K562 (cell line): ENCODE results near the gene CAMK1D. TPM values are rescaled to one million over a fixed set of nuclear protein-coding genes. Genes with fewer than 3 reads are reported as not detected.

Experiments
- ARID3A ChIP-seq: IDR thresholded peaks from 2 replicates; pipeline ENCODE4 v1.6.1; 2012; ENCODE audit warnings: low read depth, low read length, improper control_type of control experiment, borderline replicate concordance
- ARID3B ChIP-seq: fragments of 250-450 bp; sonication (Bioruptor Pico); IDR thresholded peaks from 2 replicates; pipeline ENCODE4 v1.4.0; 2020; ENCODE audit warnings: borderline replicate concordance
- CTCF ChIP-seq, 3 experiments: IDR thresholded peaks in 2 of 3; conservative IDR thresholded peaks in 1 of 3; 2 replicates each; pipeline ENCODE4 v1.5.1; 2011 to 2012; ENCODE audit warnings: low read length in 3 of 3, mild to moderate bottlenecking in 3 of 3, control low read depth in 2 of 3, improper control_type of control experiment in 1 of 3, inconsistent platforms in 1 of 3, low read depth in 1 of 3, mixed read lengths in 1 of 3, moderate library complexity in 1 of 3; ENCODE audit not compliant: insufficient read depth in 2 of 3
- KDM2B ChIP-seq: fragments of 250-450 bp; sonication (Bioruptor Pico); IDR thresholded peaks from 2 replicates; pipeline ENCODE4 v1.8.0; 2021; ENCODE audit warnings: mild to moderate bottlenecking, moderate library complexity
- MBD1 ChIP-seq: fragments of 250-450 bp; sonication (Bioruptor Pico); IDR thresholded peaks from 2 replicates; pipeline ENCODE4 v1.8.0; 2022; ENCODE audit warnings: inconsistent platforms
- MYBL2 ChIP-seq, 2 experiments: fragments of 450-650 bp in 1 of 2; sonication (generic) in 1 of 2; formaldehyde crosslinking in 1 of 2; IDR thresholded peaks; 2 replicates each; pipeline versions ENCODE4 v1.6.1 to v1.8.1; 2017 to 2022; ENCODE audit warnings: borderline replicate concordance in 1 of 2, inconsistent platforms in 1 of 2, low read depth in 1 of 2, mild to moderate bottlenecking in 1 of 2, missing genetic modification reagents in 1 of 2, moderate library complexity in 1 of 2
- REST ChIP-seq, 2 experiments: fragments of 450-650 bp; formaldehyde crosslinking in 1 of 2; IDR thresholded peaks; 2 replicates each; pipeline versions ENCODE4 v1.4.0 to v1.6.1; 2014 to 2020; ENCODE audit warnings: mild to moderate bottlenecking in 2 of 2, borderline replicate concordance in 1 of 2, low read depth in 1 of 2
- ZFP1 ChIP-seq: fragments of 450-650 bp; formaldehyde crosslinking; IDR thresholded peaks from 2 replicates; pipeline ENCODE4 v1.4.0; 2020; ENCODE audit warnings: mild to moderate bottlenecking, mixed read lengths
- ZNF324 ChIP-seq: fragments of 250-450 bp; sonication (Bioruptor Pico); IDR thresholded peaks from 2 replicates; pipeline ENCODE4 v1.4.0; 2020; ENCODE audit warnings: mild to moderate bottlenecking
- ZNF75A ChIP-seq: fragments of 450-650 bp; formaldehyde crosslinking; IDR thresholded peaks from 2 replicates; pipeline ENCODE4 v1.4.0; 2020; ENCODE audit warnings: mild to moderate bottlenecking
- polyA plus RNA-seq, 8 experiments: library from polyadenylated mRNA; depleted of rRNA in 4 of 8; stranded (reverse) in 5 of 8; unstranded in 3 of 8; fragments of >200 nt; fragmentation: Nextera tagmentation in 2 of 8; fragmentation: Illumina TruSeq in 1 of 8; extraction: Ambion mirVana in 2 of 8; extraction: Trizol in 1 of 8; gene quantifications; 2 replicates each; pipeline versions ENCODE4 v1.2.1 to v1.2.3, GENCODE V29; 2011 to 2014; ENCODE audit warnings: inconsistent platforms in 1 of 8, missing spikeins in 1 of 8
- total RNA-seq, 7 experiments: library from RNA; depleted of rRNA in 6 of 7; stranded (reverse); fragments of >200 nt in 6 of 7; fragmentation: Illumina TruSeq in 2 of 7; extraction: Trizol in 2 of 7; gene quantifications; 2 replicates each; pipeline versions ENCODE4 v1.2.1 to v1.2.3, GENCODE V29; 2011 to 2021; ENCODE audit warnings: low replicate concordance in 1 of 7

The CAMK1D gene
- total and polyA plus RNA-seq, 9 of the 15 experiments (the other 6 are each of a cell fraction or from before 2014, with no cell fraction given) = 0.12 to 0.24 (median 0.20) TPM; not detected in 5

GRCh38 chr10:12656518-12657142 is 307.3 kb downstream of the CAMK1D start (continued):
- TF ChIP-seq MYBL2 (IDR thresholded peaks at IDR 0.05; ENCODE audit: low read depth) (no peak), MYBL2 (CRISPR knock-in tag; IDR thresholded peaks at IDR 0.05; ENCODE audit: borderline replicate concordance) (no peak), KDM2B (CRISPR knock-in tag) (no peak), ZNF324 (CRISPR knock-in tag) (no peak), MBD1 (CRISPR knock-in tag) (no peak), ARID3B (CRISPR knock-in tag) (no peak), CTCF (IDR thresholded peaks at IDR 0.05 in 2 of 3, conservative IDR thresholded peaks at IDR 0.05 in 1 of 3; ENCODE audit: insufficient read depth in 2 of 3, low read depth in 1 of 3, low read length in 3 of 3) (peak; percentile 33 to 78 (median 49); a peak in 5 of 6 replicates), ZFP1 (CRISPR knock-in tag) (peak; percentile 100), REST (IDR thresholded peaks at IDR 0.05; ENCODE audit: borderline replicate concordance) (peak; percentile 64; the same call in 1 of the 2 replicates), REST (CRISPR knock-in tag; IDR thresholded peaks at IDR 0.05; ENCODE audit: low read depth) (no peak), ARID3A (no peak), ZNF75A (no peak)
